GM13977 (cell line): ENCODE results near the gene ILKAP.

ENCODE experiments used
- DNase-seq: peaks from one replicate; pipeline ENCODE4 v3.0.0; 2012; ENCODE audit warnings: low spot score
- CTCF ChIP-seq: IDR thresholded peaks from 2 replicates; pipeline ENCODE4 v1.5.1; 2012; ENCODE audit warnings: mild to moderate bottlenecking, control low read depth; ENCODE audit not compliant: insufficient read depth; ENCODE audit errors: extremely low read depth, missing control alignments
- in situ Hi-C: fragments of 300-500 bp; cut with MboI; formaldehyde crosslinking; loops from one replicate; pipeline ENCODE4 v1.12.0; 2022; ENCODE audit warnings: low sequenced_read_pairs, low pct_unique_long_range_greater_than_20kb, mixed read lengths, inconsistent platforms; ENCODE audit not compliant: unreplicated experiment

Gene ILKAP

GRCh38 chr2:238220274-238220891, 16.9 kb upstream of the ILKAP start:
- in situ Hi-C loops, result no loop called here
- DNase-seq, result no peak
- no peak for TF ChIP-seq CTCF

GRCh38 chr2:238216651-238217184, 13.2 kb upstream of the ILKAP start:
- no peak for DNase-seq
- no peak for TF ChIP-seq CTCF
- in situ Hi-C loops, result no loop called here

- TF ChIP-seq CTCF, result no peak
These were observed 3.5 kb upstream of the ILKAP start for GRCh38 chr2:238207006-238207405.

GRCh38 chr2:238203973-238204683, 633 bp upstream of the ILKAP start:
- TF ChIP-seq CTCF, result no peak
- in situ Hi-C loops, result no loop called here
- DNase-seq, result no peak

More at GRCh38 chr2:238207006-238207405, 3.5 kb upstream of the ILKAP start:
- in situ Hi-C loops, result no loop called here
- DNase-seq, result no peak

- TF ChIP-seq CTCF, result no peak
- DNase-seq, result peak; percentile 45
- in situ Hi-C loops, result no loop called here
These were observed 985 bp downstream of the ILKAP start for GRCh38 chr2:238202326-238203093.

GRCh38 chr2:238190445-238190844, 13.1 kb downstream of the ILKAP start:
- in situ Hi-C loops, result no loop called here
- TF ChIP-seq CTCF, result no peak
- no peak for DNase-seq
